Neural cell (in vitro differentiated cells): ENCODE measurements around the gene ABHD10. TPM values are rescaled to one million over a fixed set of nuclear protein-coding genes. Genes with fewer than 3 reads are reported as not detected.

Experiments used
- H2AFZ ChIP-seq: fragments of 200-600, 300-800 bp; sonication (generic), shearing (Covaris generic); 2 replicates; pipeline ENCODE4 v1.6.0; 2014; ENCODE audit warnings: low read depth, mild to moderate bottlenecking, antibody characterized with exemption, low read length, moderate library complexity
- H3F3A ChIP-seq: fragments of 200-600 bp; shearing (Covaris generic); 2 replicates; pipeline ENCODE4 v1.6.1; 2016; ENCODE audit warnings: mild to moderate bottlenecking, moderate library complexity, mixed read lengths, antibody characterized with exemption, low read length; ENCODE audit not compliant: insufficient read depth, poor library complexity, severe bottlenecking
- H3K27ac ChIP-seq: fragments of 200-600, 300-800 bp; sonication (generic), shearing (Covaris generic); 2 replicates; pipeline ENCODE4 v1.5.1; 2014; ENCODE audit warnings: mild to moderate bottlenecking, low read length, moderate library complexity
- H3K27me3 ChIP-seq: fragments of 300-800, 200-600 bp; sonication (generic), shearing (Covaris generic); 2 replicates; pipeline ENCODE4 v1.6.0; 2014; ENCODE audit warnings: mild to moderate bottlenecking, low read depth, low read length, moderate library complexity; ENCODE audit not compliant: insufficient read depth
- H3K36me3 ChIP-seq: fragments of 300-800, 200-600 bp; sonication (generic), shearing (Covaris generic); 2 replicates; pipeline ENCODE4 v1.5.1; 2014; ENCODE audit warnings: mild to moderate bottlenecking, antibody characterized with exemption, low read length, moderate library complexity; ENCODE audit not compliant: insufficient read depth
- H3K4me2 ChIP-seq: fragments of 300-800, 200-600 bp; sonication (generic), shearing (Covaris generic); 2 replicates; pipeline ENCODE4 v1.6.0; 2014; ENCODE audit warnings: mild to moderate bottlenecking, low read length
- H3K4me3 ChIP-seq: fragments of 300-800, 200-600 bp; sonication (generic), shearing (Covaris generic); 2 replicates; pipeline ENCODE4 v1.5.1; 2014; ENCODE audit warnings: mild to moderate bottlenecking, low read length, moderate library complexity
- H3K79me2 ChIP-seq: fragments of 200-600 bp; shearing (Covaris generic); replicated peaks from 2 replicates; pipeline ENCODE4 v1.6.0; 2014; ENCODE audit warnings: mild to moderate bottlenecking, low read length, moderate library complexity; ENCODE audit not compliant: insufficient read depth
- H3K9ac ChIP-seq: fragments of 300-800, 200-600 bp; sonication (generic), shearing (Covaris generic); 2 replicates; pipeline ENCODE4 v1.6.1; 2016; ENCODE audit warnings: mild to moderate bottlenecking, low read length, mixed read lengths
- H3K9me2 ChIP-seq: fragments of 200-600 bp; shearing (Covaris generic); 2 replicates; pipeline ENCODE4 v1.6.1; 2016; ENCODE audit warnings: mild to moderate bottlenecking, low read length, mixed read lengths; ENCODE audit not compliant: insufficient read depth
- H3K9me3 ChIP-seq: fragments of 200-600, 300-800 bp; sonication (generic), shearing (Covaris generic); 2 replicates; pipeline ENCODE4 v1.6.1; 2016; ENCODE audit warnings: mild to moderate bottlenecking, mixed run types, low read length, moderate library complexity, mixed read lengths
- H4K20me1 ChIP-seq: fragments of 200-600 bp; shearing (Covaris generic); 2 replicates; pipeline ENCODE4 v1.6.1; 2016; ENCODE audit warnings: mild to moderate bottlenecking, mixed run types; ENCODE audit not compliant: insufficient read depth
- EP300 ChIP-seq: fragments of 450-650 bp; conservative IDR thresholded peaks from 2 replicates; pipeline ENCODE4 v1.6.1; 2014; ENCODE audit warnings: antibody characterized with exemption, mild to moderate bottlenecking, moderate library complexity; ENCODE audit not compliant: poor library complexity, severe bottlenecking
- EZH2 ChIP-seq: fragments of 200-600, 300-800 bp; shearing (Covaris generic), sonication (generic); IDR thresholded peaks from 2 replicates; pipeline ENCODE4 v1.6.1; 2014; ENCODE audit warnings: antibody characterized with exemption, low read length, borderline replicate concordance, mild to moderate bottlenecking; ENCODE audit not compliant: insufficient read depth, poor library complexity, severe bottlenecking
- MXI1 ChIP-seq: fragments of 450-650 bp; conservative IDR thresholded peaks from 2 replicates; pipeline ENCODE4 v1.6.1; 2014; ENCODE audit warnings: antibody characterized with exemption, mild to moderate bottlenecking; ENCODE audit not compliant: poor library complexity, severe bottlenecking
- POLR2AphosphoS5 ChIP-seq: IDR thresholded peaks from 2 replicates; pipeline ENCODE4 v1.6.1; 2012
- RAD21 ChIP-seq: fragments of 450-650 bp; conservative IDR thresholded peaks from 2 replicates; pipeline ENCODE4 v1.6.1; 2014; ENCODE audit warnings: antibody characterized with exemption, mild to moderate bottlenecking, moderate library complexity
- SMC3 ChIP-seq: fragments of 450-650 bp; conservative IDR thresholded peaks from 2 replicates; pipeline ENCODE4 v1.6.1; 2014; ENCODE audit warnings: antibody characterized with exemption, mild to moderate bottlenecking, moderate library complexity; ENCODE audit not compliant: poor library complexity
- TAF1 ChIP-seq: IDR thresholded peaks from 2 replicates; pipeline ENCODE4 v1.6.1; 2012; ENCODE audit warnings: low read depth
- polyA plus RNA-seq: library from polyadenylated mRNA; depleted of rRNA; stranded (reverse); fragments of >200 nt; gene quantifications from 2 replicates; pipeline ENCODE4 v1.2.3, GENCODE V29; 2014
- TF ChIP-seq, protein P1 (sequence below): fragments of 450-650 bp; IDR thresholded peaks from 2 replicates; pipeline ENCODE4 v1.5.1; 2014; ENCODE audit warnings: antibody characterized with exemption, mild to moderate bottlenecking, moderate library complexity; ENCODE audit not compliant: poor library complexity, severe bottlenecking
- TF ChIP-seq, protein P2 (sequence below): IDR thresholded peaks from 2 replicates; pipeline ENCODE4 v1.6.1; 2012; ENCODE audit warnings: borderline replicate concordance

ABHD10 gene
- polyA plus RNA-seq, 1 donor from 2014 or later = 84.7 TPM

DNA sequence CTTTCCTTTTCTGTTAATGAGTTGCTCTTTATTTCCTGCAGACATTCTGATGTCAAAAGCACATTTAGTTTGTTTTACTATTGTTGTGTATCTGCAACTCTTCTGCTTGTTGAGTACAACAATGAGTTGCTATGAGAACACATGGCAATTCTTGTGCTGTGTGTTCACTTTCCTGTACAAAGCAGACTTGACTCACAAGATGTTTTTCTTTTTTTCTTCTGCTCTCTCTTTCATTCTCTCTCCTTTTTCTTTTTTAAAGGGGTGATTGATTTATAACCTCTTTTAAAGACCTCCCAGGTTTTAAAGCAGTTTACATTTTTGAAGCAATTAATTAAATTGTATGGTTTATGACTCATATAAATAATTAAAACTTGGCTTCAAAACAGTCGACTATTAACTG is 31.6 kb upstream of the ABHD10 start:
- Histone ChIP-seq H3K27me3 (no peaks in the 10 kb centered on the region), H3K36me3 (no peaks in the 10 kb centered on the region), H3K79me2 (no peaks in the 10 kb centered on the region), H3K4me3 (no peak overlapping the region), H4K20me1 (no peaks in the 10 kb centered on the region), H3F3A (no peaks in the 10 kb centered on the region), H3K9me3 (no peaks in the 10 kb centered on the region), H3K4me2 (no peak overlapping the region), H3K9ac (no peak overlapping the region), H2AFZ (no peak overlapping the region), H3K9me2 (no peaks in the 10 kb centered on the region), H3K27ac (no peak overlapping the region)
- TF ChIP-seq SMC3 (no peak), POLR2AphosphoS5 (no peak), TAF1 (no peak), EP300 (no peak), MXI1 (no peak), RAD21 (no peak), EZH2 (no peak)
- TF ChIP-seq, protein P1, sequence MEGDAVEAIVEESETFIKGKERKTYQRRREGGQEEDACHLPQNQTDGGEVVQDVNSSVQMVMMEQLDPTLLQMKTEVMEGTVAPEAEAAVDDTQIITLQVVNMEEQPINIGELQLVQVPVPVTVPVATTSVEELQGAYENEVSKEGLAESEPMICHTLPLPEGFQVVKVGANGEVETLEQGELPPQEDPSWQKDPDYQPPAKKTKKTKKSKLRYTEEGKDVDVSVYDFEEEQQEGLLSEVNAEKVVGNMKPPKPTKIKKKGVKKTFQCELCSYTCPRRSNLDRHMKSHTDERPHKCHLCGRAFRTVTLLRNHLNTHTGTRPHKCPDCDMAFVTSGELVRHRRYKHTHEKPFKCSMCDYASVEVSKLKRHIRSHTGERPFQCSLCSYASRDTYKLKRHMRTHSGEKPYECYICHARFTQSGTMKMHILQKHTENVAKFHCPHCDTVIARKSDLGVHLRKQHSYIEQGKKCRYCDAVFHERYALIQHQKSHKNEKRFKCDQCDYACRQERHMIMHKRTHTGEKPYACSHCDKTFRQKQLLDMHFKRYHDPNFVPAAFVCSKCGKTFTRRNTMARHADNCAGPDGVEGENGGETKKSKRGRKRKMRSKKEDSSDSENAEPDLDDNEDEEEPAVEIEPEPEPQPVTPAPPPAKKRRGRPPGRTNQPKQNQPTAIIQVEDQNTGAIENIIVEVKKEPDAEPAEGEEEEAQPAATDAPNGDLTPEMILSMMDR = no peak
- TF ChIP-seq, protein P2, sequence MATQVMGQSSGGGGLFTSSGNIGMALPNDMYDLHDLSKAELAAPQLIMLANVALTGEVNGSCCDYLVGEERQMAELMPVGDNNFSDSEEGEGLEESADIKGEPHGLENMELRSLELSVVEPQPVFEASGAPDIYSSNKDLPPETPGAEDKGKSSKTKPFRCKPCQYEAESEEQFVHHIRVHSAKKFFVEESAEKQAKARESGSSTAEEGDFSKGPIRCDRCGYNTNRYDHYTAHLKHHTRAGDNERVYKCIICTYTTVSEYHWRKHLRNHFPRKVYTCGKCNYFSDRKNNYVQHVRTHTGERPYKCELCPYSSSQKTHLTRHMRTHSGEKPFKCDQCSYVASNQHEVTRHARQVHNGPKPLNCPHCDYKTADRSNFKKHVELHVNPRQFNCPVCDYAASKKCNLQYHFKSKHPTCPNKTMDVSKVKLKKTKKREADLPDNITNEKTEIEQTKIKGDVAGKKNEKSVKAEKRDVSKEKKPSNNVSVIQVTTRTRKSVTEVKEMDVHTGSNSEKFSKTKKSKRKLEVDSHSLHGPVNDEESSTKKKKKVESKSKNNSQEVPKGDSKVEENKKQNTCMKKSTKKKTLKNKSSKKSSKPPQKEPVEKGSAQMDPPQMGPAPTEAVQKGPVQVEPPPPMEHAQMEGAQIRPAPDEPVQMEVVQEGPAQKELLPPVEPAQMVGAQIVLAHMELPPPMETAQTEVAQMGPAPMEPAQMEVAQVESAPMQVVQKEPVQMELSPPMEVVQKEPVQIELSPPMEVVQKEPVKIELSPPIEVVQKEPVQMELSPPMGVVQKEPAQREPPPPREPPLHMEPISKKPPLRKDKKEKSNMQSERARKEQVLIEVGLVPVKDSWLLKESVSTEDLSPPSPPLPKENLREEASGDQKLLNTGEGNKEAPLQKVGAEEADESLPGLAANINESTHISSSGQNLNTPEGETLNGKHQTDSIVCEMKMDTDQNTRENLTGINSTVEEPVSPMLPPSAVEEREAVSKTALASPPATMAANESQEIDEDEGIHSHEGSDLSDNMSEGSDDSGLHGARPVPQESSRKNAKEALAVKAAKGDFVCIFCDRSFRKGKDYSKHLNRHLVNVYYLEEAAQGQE = no peak

DNA sequence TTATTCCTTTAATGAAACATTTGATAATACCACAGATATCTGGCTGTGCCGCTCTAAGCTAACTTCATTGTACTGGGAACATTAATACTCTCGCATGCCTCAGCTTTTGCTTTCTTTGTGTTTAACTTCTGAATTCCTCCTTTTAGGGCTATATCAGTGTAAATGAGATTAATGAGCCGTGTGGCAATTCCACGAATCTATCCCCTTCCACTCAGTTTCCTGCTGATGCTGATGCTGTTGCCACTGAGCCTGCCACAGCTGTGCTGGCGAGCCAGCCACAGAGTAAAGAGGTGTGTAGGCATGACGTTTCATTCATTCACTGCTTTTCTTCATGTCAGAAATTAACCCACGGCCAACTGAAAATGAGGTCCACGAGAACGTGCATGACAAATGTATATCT is 30.0 kb upstream of the ABHD10 start:
- Histone ChIP-seq H4K20me1 (no peaks in the 10 kb centered on the region), H2AFZ (no peak overlapping the region), H3K27me3 (no peaks in the 10 kb centered on the region), H3K4me2 (no peak overlapping the region), H3K79me2 (no peaks in the 10 kb centered on the region), H3K27ac (no peak overlapping the region), H3K9ac (no peak overlapping the region), H3K9me2 (no peaks in the 10 kb centered on the region), H3F3A (no peaks in the 10 kb centered on the region), H3K9me3 (no peaks in the 10 kb centered on the region), H3K36me3 (no peaks in the 10 kb centered on the region), H3K4me3 (no peak overlapping the region)
- TF ChIP-seq EP300 (no peak), EZH2 (no peak), RAD21 (no peak), TAF1 (no peak), MXI1 (no peak), POLR2AphosphoS5 (no peak), SMC3 (no peak)
- TF ChIP-seq, protein P1 = no peak
- TF ChIP-seq, protein P2 = no peak
